GM12878 (cell line): ENCODE data around the gene C5. TPM values are rescaled to one million over a fixed set of nuclear protein-coding genes. Genes with fewer than 3 reads are reported as not detected.

Experiments used
- CBFB ChIP-seq: IDR thresholded peaks from 2 replicates; pipeline ENCODE4 v1.6.1; 2016; ENCODE audit warnings: antibody characterized with exemption, low read depth
- CHD2 ChIP-seq: IDR thresholded peaks from 2 replicates; pipeline ENCODE4 v1.6.1; 2011; ENCODE audit warnings: low read depth, low read length, improper control_type of control experiment, borderline replicate concordance
- CHD4 ChIP-seq: fragments of 200-600 bp; sonication (generic); IDR thresholded peaks from 2 replicates; pipeline ENCODE4 v1.6.1; 2016; ENCODE audit warnings: mild to moderate bottlenecking
- CREM ChIP-seq: IDR thresholded peaks from 2 replicates; pipeline ENCODE4 v1.6.1; 2014; ENCODE audit warnings: antibody characterized with exemption, low read depth
- EED ChIP-seq: sonication (generic); IDR thresholded peaks from 2 replicates; pipeline ENCODE4 v1.6.1; 2016; ENCODE audit warnings: antibody characterized with exemption, low read depth
- ESRRA ChIP-seq: IDR thresholded peaks from 2 replicates; pipeline ENCODE4 v1.6.1; 2012; ENCODE audit warnings: mild to moderate bottlenecking, low read length, improper control_type of control experiment
- IRF4 ChIP-seq: IDR thresholded peaks from 2 replicates; pipeline ENCODE4 v1.6.1; 2011; ENCODE audit warnings: low read depth, low read length
- JUND ChIP-seq: IDR thresholded peaks from 2 replicates; pipeline ENCODE4 v1.6.1; 2012; ENCODE audit warnings: low read depth, mild to moderate bottlenecking, low read length, improper control_type of control experiment, moderate library complexity
- KLF5 ChIP-seq: fragments of 450-650 bp; IDR thresholded peaks from 2 replicates; pipeline ENCODE4 v1.6.1; 2014; ENCODE audit warnings: mild to moderate bottlenecking; ENCODE audit not compliant: partially characterized antibody
- NFXL1 ChIP-seq: fragments of 450-650 bp; IDR thresholded peaks from 2 replicates; pipeline ENCODE4 v1.6.1; 2017; ENCODE audit warnings: antibody characterized with exemption, mild to moderate bottlenecking, borderline replicate concordance
- NFYB ChIP-seq: IDR thresholded peaks from 2 replicates; pipeline ENCODE4 v1.6.1; 2011; ENCODE audit warnings: low read depth, mild to moderate bottlenecking, low read length, improper control_type of control experiment, moderate library complexity; ENCODE audit not compliant: insufficient read depth
- NR2F1 ChIP-seq: fragments of 450-650 bp; conservative IDR thresholded peaks from 2 replicates; pipeline ENCODE4 v1.6.1; 2017; ENCODE audit warnings: mild to moderate bottlenecking
- SIN3A ChIP-seq: IDR thresholded peaks from 2 replicates; pipeline ENCODE4 v1.6.1; 2012; ENCODE audit warnings: low read depth, low read length, improper control_type of control experiment
- SMAD1 ChIP-seq: fragments of 450-650 bp; IDR thresholded peaks from 2 replicates; pipeline ENCODE4 v1.6.1; 2018; ENCODE audit warnings: mild to moderate bottlenecking, low read depth; ENCODE audit not compliant: partially characterized antibody
- SPI1 ChIP-seq: IDR thresholded peaks from 2 replicates; pipeline ENCODE4 v1.6.1; 2011; ENCODE audit warnings: low read depth, mild to moderate bottlenecking, low read length, moderate library complexity, borderline replicate concordance; ENCODE audit not compliant: insufficient read depth
- SREBF1 ChIP-seq: IDR thresholded peaks from 2 replicates; pipeline ENCODE4 v1.6.1; 2012; ENCODE audit warnings: mild to moderate bottlenecking, low read length
- STAT1 ChIP-seq: fragments of 450-650 bp; conservative IDR thresholded peaks from 2 replicates; pipeline ENCODE4 v1.6.1; 2014; ENCODE audit warnings: antibody characterized with exemption, mild to moderate bottlenecking
- TARDBP ChIP-seq: IDR thresholded peaks from 2 replicates; pipeline ENCODE4 v1.6.1; 2016; ENCODE audit warnings: borderline replicate concordance
- WRNIP1 ChIP-seq: IDR thresholded peaks from 2 replicates; pipeline ENCODE4 v1.6.1; 2011; ENCODE audit warnings: low read depth, low read length, improper control_type of control experiment, borderline replicate concordance
- YY1 ChIP-seq: IDR thresholded peaks from 2 replicates; pipeline ENCODE4 v1.6.1; 2011; ENCODE audit warnings: low read depth, mild to moderate bottlenecking, low read length
- ZBTB33 ChIP-seq: fragments of 450-650 bp; IDR thresholded peaks from 2 replicates; pipeline ENCODE4 v1.6.1; 2017; ENCODE audit warnings: mild to moderate bottlenecking
- ZNF622 ChIP-seq: fragments of 450-650 bp; IDR thresholded peaks from 2 replicates; pipeline ENCODE4 v1.6.1; 2017; ENCODE audit warnings: mild to moderate bottlenecking, inconsistent platforms
- ZZZ3 ChIP-seq: IDR thresholded peaks from 2 replicates; pipeline ENCODE4 v1.6.1; 2011; ENCODE audit warnings: low read depth; ENCODE audit not compliant: control insufficient read depth, insufficient read length
- polyA plus RNA-seq, 11 experiments: library from polyadenylated mRNA; depleted of rRNA in 4 of 11; unstranded in 6 of 11; stranded (reverse) in 5 of 11; fragments of >200 nt; fragmentation: Nextera tagmentation in 4 of 11; fragmentation: Illumina TruSeq in 1 of 11; extraction: Ambion mirVana in 4 of 11; extraction: Trizol in 1 of 11; gene quantifications; 1 replicate in 1 of 11; 2 replicates in 10 of 11; pipeline versions ENCODE4 v1.2.1 to v1.2.3, GENCODE V29; 2011 to 2016; ENCODE audit warnings: inconsistent platforms in 2 of 11, missing spikeins in 2 of 11, low read depth in 1 of 11
- total RNA-seq, 4 experiments: library from RNA; depleted of rRNA in 3 of 4; stranded (reverse); fragments of >200 nt in 3 of 4; fragmentation: Illumina TruSeq in 1 of 4; extraction: Trizol in 1 of 4; gene quantifications; 2 replicates each; pipeline versions ENCODE4 v1.2.1 to v1.2.3, GENCODE V29; 2013 to 2021
- TF ChIP-seq, protein P1 (sequence below): fragments of 450-650 bp; IDR thresholded peaks from 2 replicates; pipeline ENCODE4 v1.6.1; 2017; ENCODE audit warnings: borderline replicate concordance
- TF ChIP-seq, protein P2 (sequence below): fragments of 450-650 bp; IDR thresholded peaks from 2 replicates; pipeline ENCODE4 v1.6.1; 2018; ENCODE audit warnings: borderline replicate concordance, mild to moderate bottlenecking; ENCODE audit not compliant: partially characterized antibody
- TF ChIP-seq, protein P3 (sequence below): fragments of 150-350 bp; IDR thresholded peaks from 2 replicates; pipeline ENCODE4 v1.6.1; 2014; ENCODE audit warnings: mild to moderate bottlenecking, low read depth, low read length

The C5 gene
- total and polyA plus RNA-seq, 10 of the 15 experiments (the other 5 are each of a cell fraction or from before 2014, with no cell fraction given), result 0.39 to 2.2 (median 1.2) TPM

- TF ChIP-seq ZNF622, result no peak
- TF ChIP-seq, protein P1, sequence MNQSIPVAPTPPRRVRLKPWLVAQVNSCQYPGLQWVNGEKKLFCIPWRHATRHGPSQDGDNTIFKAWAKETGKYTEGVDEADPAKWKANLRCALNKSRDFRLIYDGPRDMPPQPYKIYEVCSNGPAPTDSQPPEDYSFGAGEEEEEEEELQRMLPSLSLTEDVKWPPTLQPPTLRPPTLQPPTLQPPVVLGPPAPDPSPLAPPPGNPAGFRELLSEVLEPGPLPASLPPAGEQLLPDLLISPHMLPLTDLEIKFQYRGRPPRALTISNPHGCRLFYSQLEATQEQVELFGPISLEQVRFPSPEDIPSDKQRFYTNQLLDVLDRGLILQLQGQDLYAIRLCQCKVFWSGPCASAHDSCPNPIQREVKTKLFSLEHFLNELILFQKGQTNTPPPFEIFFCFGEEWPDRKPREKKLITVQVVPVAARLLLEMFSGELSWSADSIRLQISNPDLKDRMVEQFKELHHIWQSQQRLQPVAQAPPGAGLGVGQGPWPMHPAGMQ, result peak; percentile 48; the same call in 1 of the 2 replicates
- TF ChIP-seq SMAD1, result no peak
- no peak for TF ChIP-seq NFYB
- TF ChIP-seq JUND, result no peak
- TF ChIP-seq SREBF1, result no peak
- TF ChIP-seq ESRRA, result no peak
- TF ChIP-seq IRF4, result no peak
- no peak for TF ChIP-seq KLF5
- TF ChIP-seq EED, result peak; percentile 76
- no peak for TF ChIP-seq SIN3A
- TF ChIP-seq SPI1, result no peak
- no peak for TF ChIP-seq CHD4
- no peak for TF ChIP-seq ZZZ3
- no peak for TF ChIP-seq NR2F1
- TF ChIP-seq, protein P2, sequence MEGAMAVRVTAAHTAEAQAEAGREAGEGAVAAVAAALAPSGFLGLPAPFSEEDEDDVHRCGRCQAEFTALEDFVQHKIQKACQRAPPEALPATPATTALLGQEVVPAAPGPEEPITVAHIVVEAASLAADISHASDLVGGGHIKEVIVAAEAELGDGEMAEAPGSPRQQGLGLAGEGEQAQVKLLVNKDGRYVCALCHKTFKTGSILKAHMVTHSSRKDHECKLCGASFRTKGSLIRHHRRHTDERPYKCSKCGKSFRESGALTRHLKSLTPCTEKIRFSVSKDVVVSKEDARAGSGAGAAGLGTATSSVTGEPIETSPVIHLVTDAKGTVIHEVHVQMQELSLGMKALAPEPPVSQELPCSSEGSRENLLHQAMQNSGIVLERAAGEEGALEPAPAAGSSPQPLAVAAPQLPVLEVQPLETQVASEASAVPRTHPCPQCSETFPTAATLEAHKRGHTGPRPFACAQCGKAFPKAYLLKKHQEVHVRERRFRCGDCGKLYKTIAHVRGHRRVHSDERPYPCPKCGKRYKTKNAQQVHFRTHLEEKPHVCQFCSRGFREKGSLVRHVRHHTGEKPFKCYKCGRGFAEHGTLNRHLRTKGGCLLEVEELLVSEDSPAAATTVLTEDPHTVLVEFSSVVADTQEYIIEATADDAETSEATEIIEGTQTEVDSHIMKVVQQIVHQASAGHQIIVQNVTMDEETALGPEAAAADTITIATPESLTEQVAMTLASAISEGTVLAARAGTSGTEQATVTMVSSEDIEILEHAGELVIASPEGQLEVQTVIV, result no peak
- no peak for TF ChIP-seq TARDBP
- TF ChIP-seq, protein P3, sequence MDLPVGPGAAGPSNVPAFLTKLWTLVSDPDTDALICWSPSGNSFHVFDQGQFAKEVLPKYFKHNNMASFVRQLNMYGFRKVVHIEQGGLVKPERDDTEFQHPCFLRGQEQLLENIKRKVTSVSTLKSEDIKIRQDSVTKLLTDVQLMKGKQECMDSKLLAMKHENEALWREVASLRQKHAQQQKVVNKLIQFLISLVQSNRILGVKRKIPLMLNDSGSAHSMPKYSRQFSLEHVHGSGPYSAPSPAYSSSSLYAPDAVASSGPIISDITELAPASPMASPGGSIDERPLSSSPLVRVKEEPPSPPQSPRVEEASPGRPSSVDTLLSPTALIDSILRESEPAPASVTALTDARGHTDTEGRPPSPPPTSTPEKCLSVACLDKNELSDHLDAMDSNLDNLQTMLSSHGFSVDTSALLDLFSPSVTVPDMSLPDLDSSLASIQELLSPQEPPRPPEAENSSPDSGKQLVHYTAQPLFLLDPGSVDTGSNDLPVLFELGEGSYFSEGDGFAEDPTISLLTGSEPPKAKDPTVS, result no peak; the same call in 1 of the 2 replicates
- no peak for TF ChIP-seq NFXL1
- TF ChIP-seq CHD2, result no peak
- TF ChIP-seq CREM, result no peak
- TF ChIP-seq STAT1, result no peak
- no peak for TF ChIP-seq ZBTB33
- peak; percentile 64; the same call in 1 of the 2 replicates for TF ChIP-seq CBFB
- TF ChIP-seq YY1, result peak; percentile 84
- TF ChIP-seq WRNIP1, result no peak
Observed at GRCh38 chr9:120936011-120936763, 113.9 kb downstream of the C5 start (continued).
